LoVo (cell line): ENCODE data around the gene MPC1.

Source experiments
- DNase-seq: peaks from one replicate; pipeline ENCODE4 v3.0.0-alpha.2; 2016; ENCODE audit warnings: low spot score

MPC1 gene

GRCh38 chr6:166382933-166383801 is at the start of gene MPC1:
Gene MPC1, minus strand, starts transcription at chr6:166382940. Its CDS starts 64 bp downstream, at chr6:166382876.
- peak; percentile 94 for DNase-seq

- DNase-seq, result no peak
These were observed 47.5 kb upstream of the MPC1 start for GRCh38 chr6:166430269-166430668.

- DNase-seq, result no peak
These were observed 41.7 kb upstream of the MPC1 start for GRCh38 chr6:166424431-166424830.

- DNase-seq, result no peak
These were observed 41.0 kb upstream of the MPC1 start for GRCh38 chr6:166423781-166424180.

- no peak for DNase-seq
These were observed 40.5 kb upstream of the MPC1 start for GRCh38 chr6:166423051-166423745.

- no peak for DNase-seq
These were observed 39.6 kb upstream of the MPC1 start for GRCh38 chr6:166422201-166422940.

GRCh38 chr6:166420351-166420750 is 37.6 kb upstream of the MPC1 start:
- DNase-seq, result no peak

GRCh38 chr6:166419717-166420116 is 37.0 kb upstream of the MPC1 start:
- no peak for DNase-seq

GRCh38 chr6:166419286-166419685 is 36.5 kb upstream of the MPC1 start:
- DNase-seq, result no peak

GRCh38 chr6:166418691-166419143 is 36.0 kb upstream of the MPC1 start:
- DNase-seq, result no peak

GRCh38 chr6:166417285-166417691 is 34.5 kb upstream of the MPC1 start:
- DNase-seq, result no peak

GRCh38 chr6:166415833-166416347 is 33.1 kb upstream of the MPC1 start:
- no peak for DNase-seq

- DNase-seq, result no peak
These were observed 32.6 kb upstream of the MPC1 start for GRCh38 chr6:166415306-166415705.

GRCh38 chr6:166413491-166413951 is 30.8 kb upstream of the MPC1 start:
- no peak for DNase-seq

GRCh38 chr6:166412911-166413384 is 30.2 kb upstream of the MPC1 start:
- no peak for DNase-seq

GRCh38 chr6:166412156-166412910 is 29.6 kb upstream of the MPC1 start:
- DNase-seq, result no peak

- no peak for DNase-seq
These were observed 29.0 kb upstream of the MPC1 start for GRCh38 chr6:166411721-166412151.

- DNase-seq, result no peak
These were observed 28.5 kb upstream of the MPC1 start for GRCh38 chr6:166411271-166411670.

- no peak for DNase-seq
These were observed 27.7 kb upstream of the MPC1 start for GRCh38 chr6:166410426-166410935.

GRCh38 chr6:166408936-166409755 is 26.4 kb upstream of the MPC1 start:
- no peak for DNase-seq
